Activated B cell treated with CpG ODN at 0.5 μM for 24 hours (primary cell): Measurements from ENCODE around the gene MRPS27. TPM values are rescaled to one million over a fixed set of nuclear protein-coding genes. Genes with fewer than 3 reads are reported as not detected.

Source experiments
- ATAC-seq: fragments of 200-7000 bp; cut with Tn5 transposase; one replicate; pipeline ENCODE4 v1.10.0; 2021; ENCODE audit warnings: low read depth, mild to moderate bottlenecking, moderate library complexity
- CTCF ChIA-PET: fragments of 350-600 bp; sonication (Branson Sonifier 250); formaldehyde crosslinking; loops from one replicate; lab custom pipeline; 2021; ENCODE audit warnings: antibody characterized with exemption; lab: Charles Lee
- POLR2A ChIA-PET: fragments of 350-600 bp; sonication (Branson Sonifier 250); formaldehyde crosslinking; loops from one replicate; lab custom pipeline; 2021; ENCODE audit warnings: antibody characterized with exemption; lab: Charles Lee
- DNase-seq: peaks from one replicate; pipeline ENCODE4 v3.0.0; 2022
- H3K27ac Mint-ChIP-seq: one replicate; pipeline ENCODE4 v1.8.0; 2020; ENCODE audit warnings: mixed read lengths
- H3K27me3 Mint-ChIP-seq: one replicate; pipeline ENCODE4 v1.8.0; 2021; ENCODE audit warnings: mixed read lengths
- H3K36me3 Mint-ChIP-seq: one replicate; pipeline ENCODE4 v1.8.0; 2021; ENCODE audit warnings: low read depth, mixed read lengths
- H3K4me1 Mint-ChIP-seq: one replicate; pipeline ENCODE4 v1.8.0; 2021; ENCODE audit warnings: mixed read lengths
- H3K4me3 Mint-ChIP-seq: one replicate; pipeline ENCODE4 v1.8.0; 2020; ENCODE audit warnings: mild to moderate bottlenecking, mixed read lengths
- H3K9me3 Mint-ChIP-seq: one replicate; pipeline ENCODE4 v1.8.0; 2020; ENCODE audit warnings: mixed read lengths
- intact Hi-C: fragments of 100-400 bp; cut with micrococcal nuclease; formaldehyde crosslinking; loops from one replicate; pipeline ENCODE4 v1.15.1; 2024
- total RNA-seq: library from RNA; stranded (reverse); gene quantifications from 2 replicates; pipeline ENCODE4 v1.2.3, GENCODE V29; 2022
- TF ChIP-seq, protein P1 (sequence below): fragments of 200-600 bp; IDR thresholded peaks from one replicate; pipeline ENCODE4 v1.8.0; 2022; ENCODE audit warnings: antibody characterized with exemption, mild to moderate bottlenecking

The MRPS27 gene
- total RNA-seq, 1 donor from 2014 or later, result 69.2 TPM

DNA sequence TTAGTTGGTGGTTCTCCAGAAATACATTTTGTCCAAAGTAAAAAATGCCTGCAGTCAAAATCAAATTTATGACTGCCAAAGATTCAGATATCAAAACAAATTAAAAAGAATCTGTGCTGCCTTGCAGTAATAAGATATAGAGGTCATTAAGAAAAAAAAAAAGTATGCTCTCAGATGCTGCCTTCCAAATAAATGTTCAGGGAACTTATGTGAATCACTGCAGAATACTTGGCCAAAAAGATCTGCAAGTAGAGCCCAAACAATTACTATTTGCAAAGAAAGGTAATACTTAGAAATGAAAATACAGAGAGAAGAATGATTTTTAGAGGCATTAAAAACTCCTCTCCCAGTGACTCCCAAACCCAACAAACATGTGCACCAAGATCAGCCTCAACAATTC is 52.4 kb downstream of the MRPS27 start:
- ATAC-seq (no peak), DNase-seq (no peak)
- Mint-ChIP-seq H3K4me3 (no peak overlapping the region), H3K27me3 (no peaks in the 10 kb centered on the region), H3K27ac (no peak overlapping the region), H3K4me1 (peaks cover 5% of the 10 kb centered on the region), H3K36me3 (peaks cover 21% of the 10 kb centered on the region), H3K9me3 (no peaks in the 10 kb centered on the region)
- POLR2A ChIA-PET, result no interaction called here
- intact Hi-C loops, result loop anchor here (2.0 kb wide), 1 partner anchor 23 kb away; no protein-coding TSS in a partner anchor
- CTCF ChIA-PET, result no interaction called here
- TF ChIP-seq, protein P1, sequence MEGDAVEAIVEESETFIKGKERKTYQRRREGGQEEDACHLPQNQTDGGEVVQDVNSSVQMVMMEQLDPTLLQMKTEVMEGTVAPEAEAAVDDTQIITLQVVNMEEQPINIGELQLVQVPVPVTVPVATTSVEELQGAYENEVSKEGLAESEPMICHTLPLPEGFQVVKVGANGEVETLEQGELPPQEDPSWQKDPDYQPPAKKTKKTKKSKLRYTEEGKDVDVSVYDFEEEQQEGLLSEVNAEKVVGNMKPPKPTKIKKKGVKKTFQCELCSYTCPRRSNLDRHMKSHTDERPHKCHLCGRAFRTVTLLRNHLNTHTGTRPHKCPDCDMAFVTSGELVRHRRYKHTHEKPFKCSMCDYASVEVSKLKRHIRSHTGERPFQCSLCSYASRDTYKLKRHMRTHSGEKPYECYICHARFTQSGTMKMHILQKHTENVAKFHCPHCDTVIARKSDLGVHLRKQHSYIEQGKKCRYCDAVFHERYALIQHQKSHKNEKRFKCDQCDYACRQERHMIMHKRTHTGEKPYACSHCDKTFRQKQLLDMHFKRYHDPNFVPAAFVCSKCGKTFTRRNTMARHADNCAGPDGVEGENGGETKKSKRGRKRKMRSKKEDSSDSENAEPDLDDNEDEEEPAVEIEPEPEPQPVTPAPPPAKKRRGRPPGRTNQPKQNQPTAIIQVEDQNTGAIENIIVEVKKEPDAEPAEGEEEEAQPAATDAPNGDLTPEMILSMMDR, result no peak

GRCh38 chr5:72266862-72267261 is 53.2 kb downstream of the MRPS27 start:
- DNase-seq, result no peak
- no peaks in the 10 kb centered on the region for H3K9me3 Mint-ChIP-seq
- no peak for ATAC-seq
- TF ChIP-seq, protein P1, result no peak
- intact Hi-C loops, result no loop called here
- no peaks in the 10 kb centered on the region for H3K27me3 Mint-ChIP-seq
- peaks cover 5% of the 10 kb centered on the region for H3K4me1 Mint-ChIP-seq
- no peak overlapping the region for H3K4me3 Mint-ChIP-seq
- H3K27ac Mint-ChIP-seq, result no peak overlapping the region
- H3K36me3 Mint-ChIP-seq, result peaks cover 16% of the 10 kb centered on the region
- POLR2A ChIA-PET, result no interaction called here
- CTCF ChIA-PET, result no interaction called here

GRCh38 chr5:72265032-72265877 is 54.8 kb downstream of the MRPS27 start:
- DNase-seq (no peak), ATAC-seq (no peak)
- Mint-ChIP-seq H3K4me3 (no peak overlapping the region), H3K27me3 (no peaks in the 10 kb centered on the region), H3K9me3 (no peaks in the 10 kb centered on the region), H3K36me3 (peaks cover 26% of the 10 kb centered on the region), H3K4me1 (peaks cover 5% of the 10 kb centered on the region), H3K27ac (no peak overlapping the region)
- intact Hi-C loops, result no loop called here
- ChIA-PET POLR2A (no interaction called here), CTCF (interaction anchor here (0.7 kb wide), 1 partner anchor 44 kb away, joined by 3 read pairs; no protein-coding TSS in a partner anchor)
- TF ChIP-seq, protein P1, result no peak

DNA sequence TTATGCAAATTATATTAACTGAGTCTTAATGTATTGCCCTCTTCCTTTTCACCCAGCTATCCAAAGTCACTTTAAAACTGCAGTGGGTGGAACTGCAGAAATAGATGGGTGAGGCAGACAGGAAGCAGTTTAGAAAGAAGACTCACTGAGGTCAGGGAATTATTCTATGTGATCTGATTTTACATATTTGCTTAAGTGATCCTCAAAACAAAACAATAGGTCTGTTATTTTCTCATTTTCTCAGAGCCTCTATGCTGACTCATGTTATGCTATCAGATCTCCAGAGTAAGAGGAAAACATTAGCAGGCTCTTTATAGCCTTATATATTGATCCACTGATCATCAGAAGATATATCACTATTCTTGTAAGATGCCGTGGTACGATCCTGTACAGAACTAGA is 63.5 kb downstream of the MRPS27 start:
- no peak for DNase-seq
- no peak overlapping the region for H3K4me3 Mint-ChIP-seq
- ATAC-seq, result no peak
- H3K27me3 Mint-ChIP-seq, result no peaks in the 10 kb centered on the region
- ChIA-PET POLR2A (no interaction called here), CTCF (no interaction called here)
- H3K9me3 Mint-ChIP-seq, result no peaks in the 10 kb centered on the region
- H3K36me3 Mint-ChIP-seq, result peaks cover 47% of the 10 kb centered on the region
- intact Hi-C loops, result no loop called here
- TF ChIP-seq, protein P1, result no peak
- H3K27ac Mint-ChIP-seq, result no peak overlapping the region
- H3K4me1 Mint-ChIP-seq, result peaks cover 13% of the 10 kb centered on the region

DNA sequence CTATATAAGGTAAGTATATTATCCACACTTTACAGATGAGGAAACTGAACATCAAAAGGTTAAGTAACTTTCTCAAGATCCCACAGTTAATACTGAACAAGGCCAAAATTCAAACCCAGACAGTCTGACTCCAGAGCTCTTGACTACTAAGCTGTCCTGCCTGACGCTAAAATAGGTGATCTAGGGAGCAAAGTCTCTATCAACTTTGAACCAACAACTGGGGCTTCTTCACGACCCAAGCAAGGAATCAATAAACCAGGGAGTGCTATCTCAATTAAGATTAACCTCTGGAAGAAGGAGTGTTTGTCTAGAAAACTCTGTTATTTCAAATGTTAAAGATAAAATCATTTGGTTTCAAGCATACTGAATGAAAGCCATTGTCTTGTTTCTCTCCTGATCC is 64.4 kb downstream of the MRPS27 start:
- no peaks in the 10 kb centered on the region for H3K27me3 Mint-ChIP-seq
- peaks cover 13% of the 10 kb centered on the region for H3K4me1 Mint-ChIP-seq
- peaks cover 45% of the 10 kb centered on the region for H3K36me3 Mint-ChIP-seq
- DNase-seq (no peak), ATAC-seq (no peak)
- TF ChIP-seq, protein P1, result no peak
- H3K4me3 Mint-ChIP-seq, result no peak overlapping the region
- POLR2A ChIA-PET, result no interaction called here
- no peak overlapping the region for H3K27ac Mint-ChIP-seq
- CTCF ChIA-PET, result no interaction called here
- intact Hi-C loops, result no loop called here
- no peaks in the 10 kb centered on the region for H3K9me3 Mint-ChIP-seq
